Measurements from ENCODE around the gene ACRBP.

Gene ACRBP

GRCh38 chr12:6643569-6644256 is 3.5 kb downstream of the ACRBP start:
- H3K4me3 ChIP-seq (ENCODE audit: low read length): no peak overlapping the region
- H3K9me3 ChIP-seq (ENCODE audit: low read length): peaks cover 23% of the 10 kb centered on the region
- H3K4me1 ChIP-seq (ENCODE audit: insufficient read depth, low read length): no peaks in the 10 kb centered on the region
- H3K36me3 ChIP-seq (ENCODE audit: insufficient read depth, low read length): peaks cover 20% of the 10 kb centered on the region
- H2AFZ ChIP-seq (ENCODE audit: low read depth, low read length): no peak overlapping the region
- no peaks in the 10 kb centered on the region for H3K27me3 ChIP-seq (ENCODE audit: insufficient read depth, low read length)

GRCh38 chr12:6641131-6641530 is 6.1 kb downstream of the ACRBP start:
- no peak overlapping the region for H2AFZ ChIP-seq (ENCODE audit: low read depth, low read length)
- no peak overlapping the region for H3K4me3 ChIP-seq (ENCODE audit: low read length)
- H3K27me3 ChIP-seq (ENCODE audit: insufficient read depth, low read length): no peaks in the 10 kb centered on the region
- no peaks in the 10 kb centered on the region for H3K4me1 ChIP-seq (ENCODE audit: insufficient read depth, low read length)
- H3K36me3 ChIP-seq (ENCODE audit: insufficient read depth, low read length): peaks cover under 1% of the 10 kb centered on the region
- peaks cover 12% of the 10 kb centered on the region for H3K9me3 ChIP-seq (ENCODE audit: low read length)

- Histone ChIP-seq H3K4me1 (ENCODE audit: insufficient read depth, low read length) (no peaks in the 10 kb centered on the region), H2AFZ (ENCODE audit: low read depth, low read length) (no peak overlapping the region), H3K9me3 (ENCODE audit: low read length) (peaks cover 11% of the 10 kb centered on the region), H3K27me3 (ENCODE audit: insufficient read depth, low read length) (no peaks in the 10 kb centered on the region), H3K4me3 (ENCODE audit: low read length) (no peak overlapping the region), H3K36me3 (ENCODE audit: insufficient read depth, low read length) (no peaks in the 10 kb centered on the region)
These were observed 6.7 kb downstream of the ACRBP start for GRCh38 chr12:6640497-6640896.

- H3K9me3 ChIP-seq (ENCODE audit: low read length): peaks cover 10% of the 10 kb centered on the region
- no peaks in the 10 kb centered on the region for H3K36me3 ChIP-seq (ENCODE audit: insufficient read depth, low read length)
- no peak overlapping the region for H3K4me3 ChIP-seq (ENCODE audit: low read length)
- no peaks in the 10 kb centered on the region for H3K4me1 ChIP-seq (ENCODE audit: insufficient read depth, low read length)
- H2AFZ ChIP-seq (ENCODE audit: low read depth, low read length): no peak overlapping the region
- no peaks in the 10 kb centered on the region for H3K27me3 ChIP-seq (ENCODE audit: insufficient read depth, low read length)
These were observed 8.0 kb downstream of the ACRBP start for GRCh38 chr12:6639151-6639801.

- Histone ChIP-seq H3K36me3 (ENCODE audit: insufficient read depth, low read length) (no peaks in the 10 kb centered on the region), H3K4me1 (ENCODE audit: insufficient read depth, low read length) (no peaks in the 10 kb centered on the region), H3K27me3 (ENCODE audit: insufficient read depth, low read length) (no peaks in the 10 kb centered on the region), H3K9me3 (ENCODE audit: low read length) (peaks cover under 1% of the 10 kb centered on the region), H2AFZ (ENCODE audit: low read depth, low read length) (no peak overlapping the region), H3K4me3 (ENCODE audit: low read length) (no peak overlapping the region)
These were observed 8.9 kb downstream of the ACRBP start for GRCh38 chr12:6638305-6638704.

- H3K9me3 ChIP-seq (ENCODE audit: low read length): no peaks in the 10 kb centered on the region
- H3K36me3 ChIP-seq (ENCODE audit: insufficient read depth, low read length): no peaks in the 10 kb centered on the region
- H3K4me3 ChIP-seq (ENCODE audit: low read length): no peak within 1 kb of the TSS
- no peak within 1 kb of the TSS for H2AFZ ChIP-seq (ENCODE audit: low read depth, low read length)
- peaks cover 10% of the 10 kb centered on the region for H3K4me1 ChIP-seq (ENCODE audit: insufficient read depth, low read length)
- H3K27me3 ChIP-seq (ENCODE audit: insufficient read depth, low read length): no peaks in the 10 kb centered on the region
These were observed 11.2 kb downstream of the ACRBP start, which contains the start of gene LPAR5 for GRCh38 chr12:6635856-6636531. LPAR5 (minus strand) TSS chr12:6635959; CDS start chr12:6621248, 14,711 bp downstream.

- Histone ChIP-seq H3K4me3 (ENCODE audit: low read length) (no peak overlapping the region), H3K36me3 (ENCODE audit: insufficient read depth, low read length) (no peaks in the 10 kb centered on the region), H3K4me1 (ENCODE audit: insufficient read depth, low read length) (peaks cover 10% of the 10 kb centered on the region), H3K27me3 (ENCODE audit: insufficient read depth, low read length) (no peaks in the 10 kb centered on the region), H3K9me3 (ENCODE audit: low read length) (no peaks in the 10 kb centered on the region), H2AFZ (ENCODE audit: low read depth, low read length) (no peak overlapping the region)
These were observed 11.8 kb downstream of the ACRBP start for GRCh38 chr12:6635375-6635855.

GRCh38 chr12:6632026-6632983 is 14.9 kb downstream of the ACRBP start:
- H3K4me3 ChIP-seq (ENCODE audit: low read length): no peak overlapping the region
- H3K36me3 ChIP-seq (ENCODE audit: insufficient read depth, low read length): no peaks in the 10 kb centered on the region
- H2AFZ ChIP-seq (ENCODE audit: low read depth, low read length): no peak overlapping the region
- no peaks in the 10 kb centered on the region for H3K27me3 ChIP-seq (ENCODE audit: insufficient read depth, low read length)
- H3K4me1 ChIP-seq (ENCODE audit: insufficient read depth, low read length): peaks cover 10% of the 10 kb centered on the region
- H3K9me3 ChIP-seq (ENCODE audit: low read length): no peaks in the 10 kb centered on the region

- H3K36me3 ChIP-seq (ENCODE audit: insufficient read depth, low read length): no peaks in the 10 kb centered on the region
- H2AFZ ChIP-seq (ENCODE audit: low read depth, low read length): no peak overlapping the region
- H3K4me1 ChIP-seq (ENCODE audit: insufficient read depth, low read length): peaks cover 10% of the 10 kb centered on the region
- no peaks in the 10 kb centered on the region for H3K27me3 ChIP-seq (ENCODE audit: insufficient read depth, low read length)
- H3K9me3 ChIP-seq (ENCODE audit: low read length): no peaks in the 10 kb centered on the region
- H3K4me3 ChIP-seq (ENCODE audit: low read length): no peak overlapping the region
These were observed 15.7 kb downstream of the ACRBP start for GRCh38 chr12:6631549-6631961.

- H3K4me1 ChIP-seq (ENCODE audit: insufficient read depth, low read length): peaks cover 10% of the 10 kb centered on the region
- H3K9me3 ChIP-seq (ENCODE audit: low read length): no peaks in the 10 kb centered on the region
- H3K27me3 ChIP-seq (ENCODE audit: insufficient read depth, low read length): no peaks in the 10 kb centered on the region
- H3K36me3 ChIP-seq (ENCODE audit: insufficient read depth, low read length): no peaks in the 10 kb centered on the region
- H3K4me3 ChIP-seq (ENCODE audit: low read length): no peak overlapping the region
- no peak overlapping the region for H2AFZ ChIP-seq (ENCODE audit: low read depth, low read length)
These were observed 16.5 kb downstream of the ACRBP start for GRCh38 chr12:6630736-6631135.

- H3K9me3 ChIP-seq (ENCODE audit: low read length): no peaks in the 10 kb centered on the region
- H3K36me3 ChIP-seq (ENCODE audit: insufficient read depth, low read length): no peaks in the 10 kb centered on the region
- H2AFZ ChIP-seq (ENCODE audit: low read depth, low read length): no peak overlapping the region
- H3K4me3 ChIP-seq (ENCODE audit: low read length): no peak overlapping the region
- H3K27me3 ChIP-seq (ENCODE audit: insufficient read depth, low read length): no peaks in the 10 kb centered on the region
- H3K4me1 ChIP-seq (ENCODE audit: insufficient read depth, low read length): peaks cover 5% of the 10 kb centered on the region
These were observed 19.6 kb downstream of the ACRBP start for GRCh38 chr12:6627616-6628015.

- Histone ChIP-seq H2AFZ (ENCODE audit: low read depth, low read length) (no peak overlapping the region), H3K4me3 (ENCODE audit: low read length) (no peak overlapping the region), H3K4me1 (ENCODE audit: insufficient read depth, low read length) (no peaks in the 10 kb centered on the region), H3K27me3 (ENCODE audit: insufficient read depth, low read length) (no peaks in the 10 kb centered on the region), H3K9me3 (ENCODE audit: low read length) (no peaks in the 10 kb centered on the region), H3K36me3 (ENCODE audit: insufficient read depth, low read length) (no peaks in the 10 kb centered on the region)
These were observed 20.5 kb downstream of the ACRBP start for GRCh38 chr12:6626654-6627283.
